ENCODE data around the gene GYG2. TPM values are rescaled to one million over a fixed set of nuclear protein-coding genes. Genes with fewer than 3 reads are reported as not detected.
"Not testable (repeated sequence)": the region's sequence is repeated elsewhere in the genome, so short reads cannot be mapped to it uniquely, and the experiment has no call there.

The GYG2 gene
- 1.1 and 4.3 TPM in 2 replicates for total RNA-seq (ENCODE audit: low replicate concordance)

DNA sequence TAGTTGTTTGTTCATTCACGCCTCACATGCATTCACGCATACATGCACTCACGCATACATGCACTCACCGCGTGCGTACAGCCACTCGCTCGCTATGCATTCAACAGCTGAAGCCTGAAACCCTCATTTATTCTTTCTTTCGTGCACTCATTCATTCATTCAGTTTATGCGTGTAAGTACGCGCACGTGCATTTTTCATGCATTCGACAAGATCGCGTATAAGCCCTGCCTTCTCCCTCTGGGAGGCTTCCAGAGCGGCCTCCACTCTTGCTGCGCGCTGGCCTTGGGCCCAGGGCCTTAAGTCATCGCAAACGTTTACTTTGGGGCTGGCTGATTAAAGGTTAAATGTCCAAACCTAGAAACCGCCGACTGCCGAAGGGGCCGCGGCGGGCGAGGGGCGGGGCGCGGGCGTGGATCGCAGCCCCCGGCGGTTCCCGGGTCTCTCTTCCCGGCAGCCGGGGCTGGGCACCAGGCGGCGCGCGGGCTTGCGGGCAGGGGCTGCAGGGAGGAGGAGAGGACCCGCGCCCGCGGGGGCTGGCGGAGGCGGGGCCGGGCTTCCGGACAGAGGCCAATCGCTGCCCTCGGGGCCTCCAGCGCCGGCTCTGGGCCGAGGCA, at the start of gene GYG2:
Gene GYG2 (plus strand): TSS at position 587 of the 615 bp plus-strand sequence. CDS start 1,259 bp downstream, outside the sequence.
- peak; percentile 22 for DNase-seq (ENCODE audit: low read depth)
- TF ChIP-seq, protein P1, sequence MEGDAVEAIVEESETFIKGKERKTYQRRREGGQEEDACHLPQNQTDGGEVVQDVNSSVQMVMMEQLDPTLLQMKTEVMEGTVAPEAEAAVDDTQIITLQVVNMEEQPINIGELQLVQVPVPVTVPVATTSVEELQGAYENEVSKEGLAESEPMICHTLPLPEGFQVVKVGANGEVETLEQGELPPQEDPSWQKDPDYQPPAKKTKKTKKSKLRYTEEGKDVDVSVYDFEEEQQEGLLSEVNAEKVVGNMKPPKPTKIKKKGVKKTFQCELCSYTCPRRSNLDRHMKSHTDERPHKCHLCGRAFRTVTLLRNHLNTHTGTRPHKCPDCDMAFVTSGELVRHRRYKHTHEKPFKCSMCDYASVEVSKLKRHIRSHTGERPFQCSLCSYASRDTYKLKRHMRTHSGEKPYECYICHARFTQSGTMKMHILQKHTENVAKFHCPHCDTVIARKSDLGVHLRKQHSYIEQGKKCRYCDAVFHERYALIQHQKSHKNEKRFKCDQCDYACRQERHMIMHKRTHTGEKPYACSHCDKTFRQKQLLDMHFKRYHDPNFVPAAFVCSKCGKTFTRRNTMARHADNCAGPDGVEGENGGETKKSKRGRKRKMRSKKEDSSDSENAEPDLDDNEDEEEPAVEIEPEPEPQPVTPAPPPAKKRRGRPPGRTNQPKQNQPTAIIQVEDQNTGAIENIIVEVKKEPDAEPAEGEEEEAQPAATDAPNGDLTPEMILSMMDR (IDR thresholded peaks at IDR 0.05; ENCODE audit: insufficient read depth, low read length) = no peak
- peak within 1 kb of the TSS; percentile 61 for H3K4me3 ChIP-seq (ENCODE audit: low read depth, low read length)

DNA sequence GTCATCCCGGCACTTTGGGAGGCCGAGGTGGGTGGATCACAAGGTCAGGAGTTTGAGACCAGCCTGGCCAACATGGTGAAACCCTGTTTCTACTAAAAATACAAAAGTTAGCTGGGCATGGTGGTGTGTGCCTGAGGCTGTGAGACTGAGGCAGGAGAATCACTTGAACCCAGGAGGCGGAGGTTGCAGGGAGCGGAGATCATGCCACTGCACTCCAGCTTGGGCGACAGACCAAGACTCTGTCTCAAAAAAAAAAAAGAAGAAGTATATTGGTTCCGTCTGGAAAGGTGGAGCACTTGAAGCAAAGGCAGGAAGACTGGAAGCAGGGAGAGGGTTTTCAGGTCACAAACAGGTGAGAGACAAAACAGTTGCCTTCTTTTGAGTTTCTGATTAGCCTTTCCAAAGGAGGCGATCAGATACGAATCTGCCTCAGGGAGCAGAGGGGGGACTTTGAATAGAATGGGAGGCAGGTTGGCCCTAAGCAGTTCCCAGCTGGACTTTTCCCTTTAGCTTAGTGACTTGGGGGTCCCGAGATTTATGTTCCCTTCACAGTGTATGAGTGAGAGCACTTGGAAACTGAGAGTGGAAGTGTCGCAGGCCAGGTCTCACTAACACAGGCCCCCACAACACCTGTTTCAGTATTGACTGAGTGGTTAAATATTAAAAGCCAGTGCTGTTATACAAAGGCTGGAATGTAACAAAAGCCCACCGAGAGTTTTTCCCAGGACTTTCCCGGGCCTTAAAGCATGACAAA, 48.1 kb upstream of the GYG2 start:
- not testable (repeated sequence) for DNase-seq (ENCODE audit: low read depth); H3K4me3 ChIP-seq (ENCODE audit: low read depth, low read length)

DNA sequence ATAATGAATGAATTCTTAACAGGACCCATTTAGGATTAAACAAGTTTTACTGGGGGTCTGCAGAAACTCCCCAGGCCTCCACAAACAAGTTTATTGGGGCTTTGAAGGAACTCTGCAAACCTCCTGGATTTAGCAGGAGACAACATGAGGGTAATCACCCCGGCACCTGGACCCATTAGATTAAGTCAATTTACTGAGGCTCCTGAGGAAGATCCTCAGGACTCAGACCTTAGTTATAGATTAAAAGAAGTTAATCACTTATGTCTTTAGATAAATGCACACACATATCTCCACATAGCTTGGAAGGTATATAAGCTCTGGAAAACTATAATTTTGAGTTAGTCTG, 47.5 kb upstream of the GYG2 start:
- TF ChIP-seq, protein P1 (IDR thresholded peaks at IDR 0.05; ENCODE audit: insufficient read depth, low read length) = no peak
- no peak overlapping the region for H3K4me3 ChIP-seq (ENCODE audit: low read depth, low read length)
- no peak for DNase-seq (ENCODE audit: low read depth)

DNA sequence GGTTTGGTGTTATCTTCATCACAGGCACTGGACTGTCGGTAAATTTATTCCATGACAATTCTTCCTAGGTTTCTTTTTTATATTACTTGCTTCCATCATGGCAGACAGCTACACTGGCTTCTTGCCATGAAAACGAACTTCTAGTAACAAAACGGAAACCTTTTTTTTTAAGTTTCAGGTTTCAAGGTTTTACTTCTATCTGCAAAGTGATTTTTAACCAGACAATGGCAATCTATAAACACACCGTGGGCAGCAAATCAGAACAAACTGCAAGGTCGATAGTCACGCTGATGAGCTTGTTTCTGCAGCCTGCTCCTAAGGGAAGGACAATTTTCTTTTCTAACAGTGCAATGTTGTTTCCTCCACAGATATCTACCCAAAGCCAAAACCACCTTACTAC, 47.0 kb upstream of the GYG2 start:
- TF ChIP-seq, protein P1 (IDR thresholded peaks at IDR 0.05; ENCODE audit: insufficient read depth, low read length) = no peak
- DNase-seq (ENCODE audit: low read depth) = peak; percentile 22
- no peak overlapping the region for H3K4me3 ChIP-seq (ENCODE audit: low read depth, low read length)

DNA sequence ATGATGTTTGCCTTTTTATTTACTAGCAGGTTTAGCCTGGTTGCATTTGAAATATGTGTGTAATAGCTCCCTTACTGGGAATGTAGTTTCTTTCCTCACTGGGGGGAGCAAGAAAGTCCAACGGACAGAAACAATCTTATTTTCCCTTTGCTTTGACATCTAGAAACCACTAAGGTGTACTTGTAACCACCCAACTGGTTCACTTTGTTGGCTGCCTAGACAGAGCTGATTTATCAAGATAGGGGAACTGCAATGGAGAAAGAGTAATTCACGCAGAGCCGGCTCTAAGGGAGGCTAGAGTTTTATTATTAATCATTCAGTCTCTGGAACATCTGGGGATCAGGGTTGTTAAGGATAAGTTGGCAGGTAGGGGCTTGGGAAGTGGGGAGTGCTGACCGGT, 46.6 kb upstream of the GYG2 start:
- TF ChIP-seq, protein P1 (IDR thresholded peaks at IDR 0.05; ENCODE audit: insufficient read depth, low read length) = no peak
- no peak for DNase-seq (ENCODE audit: low read depth)
- H3K4me3 ChIP-seq (ENCODE audit: low read depth, low read length) = no peak overlapping the region

DNA sequence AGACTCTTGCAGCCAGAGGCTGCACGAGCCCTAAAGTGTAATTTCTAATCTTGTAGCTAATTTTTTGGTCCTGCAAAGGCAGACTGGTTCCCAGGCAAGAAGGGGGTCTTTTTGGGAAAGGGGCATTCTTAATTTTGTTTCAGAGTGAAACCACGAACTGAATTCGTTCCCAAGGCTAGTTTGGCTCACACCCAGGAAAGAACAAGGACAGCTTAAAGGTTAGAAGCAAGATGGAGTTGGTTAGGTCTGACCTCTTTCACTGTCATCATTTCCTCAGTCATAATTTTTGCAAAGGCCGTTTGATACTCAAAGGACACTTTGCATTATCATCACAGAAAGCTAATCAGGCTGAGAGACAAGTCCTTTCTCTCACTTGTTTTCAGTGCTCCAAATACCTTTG, 46.0 kb upstream of the GYG2 start:
- TF ChIP-seq, protein P1 (IDR thresholded peaks at IDR 0.05; ENCODE audit: insufficient read depth, low read length) = no peak
- no peak for DNase-seq (ENCODE audit: low read depth)
- H3K4me3 ChIP-seq (ENCODE audit: low read depth, low read length) = no peak overlapping the region

DNA sequence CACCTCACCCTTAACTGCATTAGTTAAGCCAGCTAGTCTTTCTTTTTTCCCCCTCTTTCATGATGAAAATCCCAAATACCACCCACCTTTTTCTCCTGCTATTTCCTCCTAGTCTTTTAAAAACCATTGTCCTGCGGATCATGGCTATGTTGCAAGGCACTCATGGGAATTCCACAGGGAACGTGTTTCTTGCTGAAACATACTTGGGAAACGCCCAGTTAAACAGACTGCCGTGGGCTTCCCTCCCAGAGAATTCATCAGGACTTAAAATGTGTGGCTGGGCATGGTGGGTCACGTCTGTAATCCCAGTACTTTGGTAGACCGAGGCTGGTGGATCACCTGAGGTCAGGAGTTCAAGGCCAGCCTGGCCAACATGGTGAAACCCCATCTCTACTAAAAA, 44.7 kb upstream of the GYG2 start:
- peak; percentile 82 for DNase-seq (ENCODE audit: low read depth)
- H3K4me3 ChIP-seq (ENCODE audit: low read depth, low read length) = no peak overlapping the region
- TF ChIP-seq, protein P1 (IDR thresholded peaks at IDR 0.05; ENCODE audit: insufficient read depth, low read length) = no peak
